Activated T-cell treated with anti-CD3 and anti-CD28 coated beads, Interleukin-2, amount 50 U/mL, for 72 hours (primary cell): ENCODE data around the gene SLC18A2. TPM values are rescaled to one million over a fixed set of nuclear protein-coding genes. Genes with fewer than 3 reads are reported as not detected.

ENCODE experiments used
- ATAC-seq, 2 donors: fragments of 150-1000 bp; cut with Tn5 transposase; replicated peaks in 1 of 2; 2 replicates each; pipeline ENCODE4 v1.10.0; 2021; ENCODE audit warnings: moderate library complexity in 2 of 2, mild to moderate bottlenecking in 1 of 2
- DNase-seq, 2 donors: peaks; one replicate each; pipeline ENCODE4 v3.0.0; 2021 to 2022; ENCODE audit warnings: mixed read lengths in 1 of 2
- H3K27ac Mint-ChIP-seq: one replicate; pipeline ENCODE4 v1.8.0; 2022; ENCODE audit warnings: mild to moderate bottlenecking, moderate library complexity, mixed read lengths
- H3K27me3 Mint-ChIP-seq: one replicate; pipeline ENCODE4 v1.8.0; 2022; ENCODE audit warnings: low read depth, mixed read lengths
- H3K36me3 Mint-ChIP-seq, 2 donors: one replicate each; pipeline ENCODE4 v1.8.0; 2022; ENCODE audit warnings: mixed read lengths in 2 of 2, mild to moderate bottlenecking in 1 of 2; ENCODE audit not compliant: insufficient read depth in 2 of 2
- H3K4me1 Mint-ChIP-seq: one replicate; pipeline ENCODE4 v1.8.0; 2022; ENCODE audit warnings: low read depth, mixed read lengths
- H3K4me3 Mint-ChIP-seq, 2 donors: one replicate each; pipeline ENCODE4 v1.8.0; 2022; ENCODE audit warnings: mild to moderate bottlenecking in 2 of 2, mixed read lengths in 2 of 2, moderate library complexity in 2 of 2
- H3K9me3 Mint-ChIP-seq, 2 donors: one replicate each; pipeline ENCODE4 v1.8.0; 2022; ENCODE audit warnings: mixed read lengths in 2 of 2
- total RNA-seq, 2 donors: library from RNA; stranded (reverse); gene quantifications; one replicate each; pipeline ENCODE4 v1.2.3, GENCODE V29; 2022

The SLC18A2 gene
- total RNA-seq, 2 donors from 2014 or later = 0.12 TPM; not detected in 1

GRCh38 chr10:117246997-117247671 is 6.2 kb downstream of the SLC18A2 start:
- Mint-ChIP-seq H3K27me3 (peaks cover 45% of the 10 kb centered on the region), H3K4me1 (peaks cover 17% of the 10 kb centered on the region), H3K4me3 (no peak overlapping the region), H3K9me3 (no peaks in the 10 kb centered on the region), H3K27ac (no peak overlapping the region), H3K36me3 (no peaks in the 10 kb centered on the region)
- no peak for DNase-seq
- no peak for ATAC-seq

- Mint-ChIP-seq H3K4me3 (peak overlapping the region in 1 of 2 donors; percentile 10), H3K4me1 (peaks cover 17% of the 10 kb centered on the region), H3K36me3 (no peaks in the 10 kb centered on the region), H3K27me3 (peaks cover 28% of the 10 kb centered on the region), H3K9me3 (no peaks in the 10 kb centered on the region), H3K27ac (no peak overlapping the region)
- DNase-seq (no peak), ATAC-seq (no peak)
Observed at GRCh38 chr10:117248750-117249465, 8.0 kb downstream of the SLC18A2 start.

DNA sequence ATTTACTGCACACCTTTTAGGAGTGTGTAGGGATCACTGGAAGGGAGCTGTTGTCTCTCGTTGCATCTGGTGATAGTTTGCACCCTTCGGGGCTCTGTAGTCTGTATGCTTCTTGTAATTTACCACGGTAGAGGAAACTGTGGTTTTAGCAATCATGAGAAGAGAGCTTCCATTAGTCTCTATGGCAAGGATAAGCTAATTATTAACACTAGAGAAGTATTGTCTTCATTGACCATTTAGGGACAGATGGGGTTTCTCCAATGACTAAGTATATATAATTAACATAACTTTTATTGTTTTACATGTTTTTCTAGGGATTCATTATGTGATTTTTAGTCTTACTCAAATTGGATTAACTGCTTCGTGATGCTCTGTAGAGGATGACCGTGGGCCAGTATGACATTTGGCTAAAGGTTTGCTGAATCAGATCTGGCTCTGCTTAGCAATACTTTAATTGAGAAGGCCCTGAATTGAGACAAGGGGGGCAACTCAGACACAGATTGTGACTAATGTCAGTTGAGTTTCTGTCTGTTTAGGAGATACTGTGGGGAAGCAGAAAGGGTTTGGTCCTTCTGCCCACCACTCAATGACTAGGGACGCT is 8.7 kb downstream of the SLC18A2 start:
- no peaks in the 10 kb centered on the region for H3K36me3 Mint-ChIP-seq
- no peak overlapping the region for H3K27ac Mint-ChIP-seq
- peak; percentile 36 to 64 for ATAC-seq
- H3K4me1 Mint-ChIP-seq = peaks cover 17% of the 10 kb centered on the region
- H3K4me3 Mint-ChIP-seq = no peak overlapping the region
- H3K27me3 Mint-ChIP-seq = peaks cover 23% of the 10 kb centered on the region
- no peak for DNase-seq
- H3K9me3 Mint-ChIP-seq = no peaks in the 10 kb centered on the region

DNA sequence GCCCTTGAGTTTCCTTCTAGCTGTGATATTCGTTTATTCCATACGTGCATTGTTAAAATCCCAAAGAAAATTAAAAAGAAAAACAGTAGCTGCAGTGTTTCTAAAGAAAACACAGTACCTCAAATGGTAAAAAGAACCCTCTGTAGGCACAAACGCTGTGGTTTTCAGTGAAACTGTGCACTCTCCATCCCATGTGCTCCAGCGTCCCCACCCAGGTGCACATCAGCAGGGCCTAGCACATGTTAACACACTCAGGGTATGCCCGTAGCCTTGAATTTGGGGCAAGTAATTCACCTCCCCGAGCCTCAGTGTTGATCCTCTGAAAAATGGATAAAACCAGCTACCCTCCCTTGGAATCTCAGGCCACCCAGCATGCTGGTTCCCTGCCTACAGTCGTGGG is 9.5 kb downstream of the SLC18A2 start:
- Mint-ChIP-seq H3K4me3 (no peak overlapping the region), H3K27ac (no peak overlapping the region), H3K4me1 (peaks cover 17% of the 10 kb centered on the region), H3K9me3 (no peaks in the 10 kb centered on the region), H3K36me3 (no peaks in the 10 kb centered on the region), H3K27me3 (peaks cover 15% of the 10 kb centered on the region)
- no peak for DNase-seq
- no peak for ATAC-seq

DNA sequence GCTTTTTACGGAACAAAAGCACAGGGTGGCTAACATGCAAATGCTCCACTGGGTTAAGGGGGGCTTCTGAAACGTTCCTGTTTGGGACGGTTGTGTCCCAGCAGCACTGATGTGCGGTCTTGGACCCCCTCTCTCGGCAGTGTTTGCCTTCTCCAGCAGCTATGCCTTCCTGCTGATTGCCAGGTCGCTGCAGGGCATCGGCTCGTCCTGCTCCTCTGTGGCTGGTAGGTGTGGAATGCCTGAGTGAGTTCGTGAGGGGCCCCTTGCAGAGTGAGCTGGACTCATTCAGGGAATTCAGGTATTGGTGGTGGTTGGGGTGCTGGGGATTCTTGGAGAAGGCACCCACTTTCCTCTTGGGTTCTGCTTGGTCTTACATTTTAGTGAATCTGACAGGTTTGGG is 13.0 kb downstream of the SLC18A2 start:
- peaks cover 8% of the 10 kb centered on the region for H3K4me1 Mint-ChIP-seq
- DNase-seq (no peak), ATAC-seq (no peak)
- no peak overlapping the region for H3K4me3 Mint-ChIP-seq
- no peak overlapping the region for H3K27ac Mint-ChIP-seq
- H3K9me3 Mint-ChIP-seq = no peaks in the 10 kb centered on the region
- no peaks in the 10 kb centered on the region for H3K36me3 Mint-ChIP-seq
- H3K27me3 Mint-ChIP-seq = peaks cover 8% of the 10 kb centered on the region

DNA sequence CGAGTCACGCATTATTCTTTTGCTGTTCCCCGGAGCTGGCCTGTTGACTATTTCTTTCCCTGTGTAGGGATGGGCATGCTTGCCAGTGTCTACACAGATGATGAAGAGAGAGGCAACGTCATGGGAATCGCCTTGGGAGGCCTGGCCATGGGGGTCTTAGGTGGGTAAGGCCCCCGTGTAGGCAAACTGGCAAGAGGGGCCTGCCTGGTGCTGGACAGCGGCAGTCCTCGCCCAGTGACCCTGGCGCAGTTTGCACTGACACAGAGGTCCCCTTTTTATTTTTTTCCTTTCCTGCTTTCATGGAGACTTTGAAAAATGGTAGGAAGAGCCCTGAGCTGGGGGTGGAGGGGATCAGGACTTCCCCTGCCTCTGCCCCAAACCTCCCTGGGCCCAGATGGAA is 13.4 kb downstream of the SLC18A2 start:
- no peak overlapping the region for H3K27ac Mint-ChIP-seq
- DNase-seq (no peak), ATAC-seq (no peak)
- H3K27me3 Mint-ChIP-seq = peaks cover 8% of the 10 kb centered on the region
- no peaks in the 10 kb centered on the region for H3K36me3 Mint-ChIP-seq
- peaks cover 8% of the 10 kb centered on the region for H3K4me1 Mint-ChIP-seq
- no peaks in the 10 kb centered on the region for H3K9me3 Mint-ChIP-seq
- no peak overlapping the region for H3K4me3 Mint-ChIP-seq

DNA sequence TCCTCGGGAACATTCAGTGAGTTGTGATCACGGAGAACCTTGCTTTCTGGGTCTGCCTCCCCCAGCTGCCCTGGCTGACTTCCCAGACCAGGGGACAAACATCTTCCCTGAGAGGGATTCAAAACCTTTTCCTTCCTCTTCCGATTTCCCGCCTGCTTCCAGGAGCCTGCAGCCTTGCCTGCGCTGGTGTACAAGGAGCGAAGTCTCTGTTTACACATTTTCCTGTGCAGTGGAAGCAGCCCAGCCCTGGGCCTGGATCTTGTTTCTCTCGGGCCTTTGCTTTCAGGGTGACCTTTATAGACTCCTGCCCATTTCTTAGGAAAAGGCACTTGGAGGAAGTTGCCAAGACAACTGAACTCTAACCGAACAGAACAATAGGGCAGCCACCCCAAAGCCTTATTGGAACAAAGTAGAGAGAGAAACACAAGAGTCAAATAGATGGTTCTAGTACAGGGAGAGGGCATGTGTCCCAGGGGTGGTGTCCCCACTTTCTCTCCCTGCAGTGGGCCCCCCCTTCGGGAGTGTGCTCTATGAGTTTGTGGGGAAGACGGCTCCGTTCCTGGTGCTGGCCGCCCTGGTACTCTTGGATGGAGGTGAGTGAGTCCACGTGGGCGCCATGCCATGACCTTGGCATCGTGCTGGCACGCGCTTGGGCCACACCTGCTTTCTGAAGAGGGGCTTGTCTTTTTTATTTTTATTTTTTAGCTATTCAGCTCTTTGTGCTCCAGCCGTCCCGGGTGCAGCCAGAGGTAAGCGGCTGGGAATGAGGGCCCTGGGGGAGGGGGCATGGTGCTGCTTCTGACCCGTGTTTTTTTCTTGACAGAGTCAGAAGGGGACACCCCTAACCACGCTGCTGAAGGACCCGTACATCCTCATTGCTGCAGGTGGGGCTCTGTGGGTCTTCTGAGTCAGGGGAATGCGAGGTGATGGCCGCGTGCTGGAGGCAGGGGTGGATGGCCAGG is 14.1 kb downstream of the SLC18A2 start:
- DNase-seq = no peak
- Mint-ChIP-seq H3K36me3 (no peaks in the 10 kb centered on the region), H3K9me3 (no peaks in the 10 kb centered on the region), H3K4me1 (peaks cover 6% of the 10 kb centered on the region), H3K4me3 (no peak overlapping the region), H3K27ac (no peak overlapping the region), H3K27me3 (peaks cover 15% of the 10 kb centered on the region)
- ATAC-seq = no peak

DNA sequence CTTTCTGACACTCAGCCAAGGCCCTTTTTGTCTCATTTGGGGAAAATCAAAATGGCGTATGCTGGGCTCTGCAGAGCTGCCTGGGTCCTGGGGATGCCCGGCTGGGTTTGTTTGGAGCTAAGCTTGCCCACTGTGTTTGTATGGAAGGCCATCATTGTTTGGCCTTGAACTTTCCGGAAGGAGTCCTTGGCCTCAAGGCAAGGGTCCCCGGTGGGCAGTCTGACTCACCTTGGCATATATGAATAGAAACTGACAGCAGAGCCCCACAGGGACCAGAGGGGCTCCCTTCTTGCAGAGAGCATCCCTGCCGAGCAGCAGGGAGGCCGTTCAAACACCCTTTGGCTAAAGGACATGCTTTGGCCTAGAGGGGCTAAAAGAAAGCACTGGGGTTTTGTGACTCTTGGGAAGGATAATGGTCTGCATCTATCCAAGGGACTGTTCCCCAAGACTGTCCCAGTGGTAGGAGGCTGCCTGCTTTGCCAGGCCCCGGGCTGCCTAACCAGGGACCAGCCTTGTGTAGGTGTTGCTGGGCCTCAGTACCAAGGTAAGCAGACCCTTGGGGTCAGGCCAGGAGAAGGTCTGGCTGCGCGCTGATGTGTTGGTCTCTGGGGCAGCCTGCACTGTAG is 15.0 kb downstream of the SLC18A2 start:
- Mint-ChIP-seq H3K27me3 (peaks cover 20% of the 10 kb centered on the region), H3K9me3 (no peaks in the 10 kb centered on the region), H3K4me1 (peaks cover 6% of the 10 kb centered on the region), H3K36me3 (no peaks in the 10 kb centered on the region), H3K27ac (no peak overlapping the region), H3K4me3 (no peak overlapping the region)
- ATAC-seq (no peak), DNase-seq (no peak)

DNA sequence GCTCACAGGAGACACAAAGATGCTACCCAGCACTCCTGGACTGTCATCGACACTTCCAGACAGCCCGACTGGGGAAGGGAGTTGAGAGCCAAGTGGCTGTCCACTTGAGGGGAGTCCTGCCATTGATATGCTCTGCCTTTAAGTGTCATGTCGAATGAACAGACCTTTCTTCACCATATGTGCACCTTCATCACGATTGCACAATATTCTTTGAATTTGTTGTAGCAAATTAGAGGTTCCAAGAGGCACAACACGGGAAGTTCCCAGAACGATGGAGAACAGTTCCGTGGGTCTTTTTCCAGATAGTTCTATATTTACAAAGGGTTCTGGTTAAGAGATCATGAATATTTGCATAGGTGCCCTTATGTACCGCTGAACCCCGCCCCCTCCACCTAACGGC is 16.0 kb downstream of the SLC18A2 start:
- no peaks in the 10 kb centered on the region for H3K9me3 Mint-ChIP-seq
- no peak for DNase-seq
- H3K27me3 Mint-ChIP-seq = peaks cover 27% of the 10 kb centered on the region
- ATAC-seq = no peak
- H3K4me3 Mint-ChIP-seq = no peak overlapping the region
- no peak overlapping the region for H3K27ac Mint-ChIP-seq
- H3K36me3 Mint-ChIP-seq = no peaks in the 10 kb centered on the region
- H3K4me1 Mint-ChIP-seq = peaks cover 6% of the 10 kb centered on the region

DNA sequence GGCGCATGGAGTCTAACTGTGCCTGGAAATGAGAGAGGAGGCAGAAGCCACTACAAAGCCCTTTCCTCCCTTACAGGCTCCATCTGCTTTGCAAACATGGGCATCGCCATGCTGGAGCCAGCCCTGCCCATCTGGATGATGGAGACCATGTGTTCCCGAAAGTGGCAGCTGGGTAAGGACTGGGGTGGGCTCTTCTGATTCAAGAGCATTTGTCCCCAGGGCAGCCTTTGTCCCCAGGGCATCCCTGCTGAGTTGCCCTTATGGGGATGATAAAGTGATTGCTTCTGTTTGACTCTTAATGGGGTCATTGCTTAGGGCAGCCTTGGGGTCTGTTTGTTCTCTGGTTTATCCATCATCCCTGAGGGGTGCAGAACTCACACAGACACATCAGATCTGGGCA is 16.8 kb downstream of the SLC18A2 start:
- Mint-ChIP-seq H3K4me1 (peaks cover 6% of the 10 kb centered on the region), H3K27me3 (peaks cover 28% of the 10 kb centered on the region), H3K36me3 (no peaks in the 10 kb centered on the region), H3K4me3 (no peak overlapping the region), H3K27ac (no peak overlapping the region), H3K9me3 (no peaks in the 10 kb centered on the region)
- DNase-seq (no peak), ATAC-seq (no peak)

GRCh38 chr10:117259279-117259678 is 18.4 kb downstream of the SLC18A2 start:
- peaks cover 6% of the 10 kb centered on the region for H3K4me1 Mint-ChIP-seq
- ATAC-seq (no peak), DNase-seq (no peak)
- H3K27me3 Mint-ChIP-seq = peaks cover 28% of the 10 kb centered on the region
- H3K36me3 Mint-ChIP-seq = no peaks in the 10 kb centered on the region
- H3K4me3 Mint-ChIP-seq = no peak overlapping the region
- no peaks in the 10 kb centered on the region for H3K9me3 Mint-ChIP-seq
- no peak overlapping the region for H3K27ac Mint-ChIP-seq

DNA sequence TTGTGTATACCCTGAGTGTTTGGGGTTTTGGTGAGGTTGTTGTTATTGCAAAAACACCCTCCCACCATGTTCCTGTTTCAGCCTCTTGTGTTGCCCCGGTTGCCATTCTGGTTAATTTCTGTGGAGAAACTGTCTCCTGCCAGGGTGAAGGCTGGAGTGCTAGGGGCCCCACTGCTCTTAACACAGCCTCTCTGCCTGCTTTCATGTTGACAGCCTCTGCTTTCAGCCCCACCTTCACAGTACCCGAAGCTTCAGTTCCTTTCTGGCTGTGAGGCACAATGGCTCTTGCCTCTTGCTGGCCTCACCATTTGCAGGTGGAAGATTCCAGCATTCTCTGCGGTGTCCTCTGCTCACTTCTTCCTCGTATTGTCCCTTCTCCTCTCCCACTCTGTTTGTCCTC is 19.2 kb downstream of the SLC18A2 start:
- DNase-seq (no peak), ATAC-seq (no peak)
- Mint-ChIP-seq H3K4me1 (peaks cover 6% of the 10 kb centered on the region), H3K9me3 (no peaks in the 10 kb centered on the region), H3K4me3 (no peak overlapping the region), H3K27me3 (peaks cover 28% of the 10 kb centered on the region), H3K27ac (peak overlapping the region; percentile 45), H3K36me3 (no peaks in the 10 kb centered on the region)
